CMK (cell line): ENCODE measurements around the gene DDX4.
"Not testable (repeated sequence)": the region's sequence is repeated elsewhere in the genome, so short reads cannot be mapped to it uniquely, and the experiment has no call there.

Experiments
- DNase-seq: peaks from one replicate; pipeline ENCODE4 v3.0.0-alpha.2; 2010; ENCODE audit warnings: low read depth

DDX4 gene

GRCh38 chr5:55737793-55738192, at the start of gene DDX4:
TSS of gene DDX4 (plus strand) at chr5:55738061. CDS start at chr5:55738964, 903 bp downstream.
- DNase-seq: no peak

- DNase-seq: no peak
These were observed 46.4 kb upstream of the DDX4 start for GRCh38 chr5:55691265-55692105.

GRCh38 chr5:55692106-55692417, 45.8 kb upstream of the DDX4 start:
- DNase-seq: no peak

- no peak for DNase-seq
These were observed 45.4 kb upstream of the DDX4 start for GRCh38 chr5:55692509-55692908.

- no peak for DNase-seq
These were observed 43.6 kb upstream of the DDX4 start for GRCh38 chr5:55694152-55694830.

GRCh38 chr5:55696704-55697103, 41.2 kb upstream of the DDX4 start:
- not testable (repeated sequence) for DNase-seq

- DNase-seq: no peak
These were observed 38.7 kb upstream of the DDX4 start for GRCh38 chr5:55699041-55699688.

GRCh38 chr5:55700745-55701144, 37.1 kb upstream of the DDX4 start:
- DNase-seq: no peak

GRCh38 chr5:55701462-55702103, 36.3 kb upstream of the DDX4 start:
- no peak for DNase-seq

- DNase-seq: no peak
These were observed 35.1 kb upstream of the DDX4 start for GRCh38 chr5:55702598-55703345.

GRCh38 chr5:55706230-55706629, 31.6 kb upstream of the DDX4 start:
- no peak for DNase-seq

- no peak for DNase-seq
These were observed 29.1 kb upstream of the DDX4 start for GRCh38 chr5:55708732-55709131.

- DNase-seq: no peak
These were observed 26.3 kb upstream of the DDX4 start for GRCh38 chr5:55711507-55712022.

- DNase-seq: peak; percentile 68
These were observed 25.6 kb upstream of the DDX4 start, which contains the start of gene SLC38A9 for GRCh38 chr5:55712023-55712859. TSS of gene SLC38A9 (minus strand) at chr5:55712324. CDS start at chr5:55697958, 14,366 bp downstream.

- DNase-seq: no peak
These were observed 24.0 kb upstream of the DDX4 start for GRCh38 chr5:55713871-55714270.

GRCh38 chr5:55714339-55714738, 23.5 kb upstream of the DDX4 start:
- DNase-seq: no peak

GRCh38 chr5:55714749-55715148, 23.1 kb upstream of the DDX4 start:
- DNase-seq: no peak

GRCh38 chr5:55715519-55716078, 22.3 kb upstream of the DDX4 start:
- DNase-seq: no peak

GRCh38 chr5:55719026-55719425, 18.8 kb upstream of the DDX4 start:
- not testable (repeated sequence) for DNase-seq

- DNase-seq: no peak
These were observed 17.6 kb upstream of the DDX4 start for GRCh38 chr5:55720188-55720703.
